Gastroesophageal sphincter (tissue), 3 donors: ENCODE data around the gene EVI2A.

Experiments used
- CTCF ChIP-seq, 4 experiments: fragments of 200-600 bp in 2 of 4; fragments of 450-650 bp in 2 of 4; sonication (generic) in 1 of 4; IDR thresholded peaks; one replicate each; pipeline ENCODE4 v1.5.1; 2017 to 2019; ENCODE audit warnings: antibody characterized with exemption in 4 of 4, mild to moderate bottlenecking in 2 of 4, moderate library complexity in 2 of 4
- EP300 ChIP-seq: sonication (generic); formaldehyde crosslinking; IDR thresholded peaks from one replicate; pipeline ENCODE4 v1.6.1; 2017; ENCODE audit warnings: antibody characterized with exemption, mild to moderate bottlenecking

DNA sequence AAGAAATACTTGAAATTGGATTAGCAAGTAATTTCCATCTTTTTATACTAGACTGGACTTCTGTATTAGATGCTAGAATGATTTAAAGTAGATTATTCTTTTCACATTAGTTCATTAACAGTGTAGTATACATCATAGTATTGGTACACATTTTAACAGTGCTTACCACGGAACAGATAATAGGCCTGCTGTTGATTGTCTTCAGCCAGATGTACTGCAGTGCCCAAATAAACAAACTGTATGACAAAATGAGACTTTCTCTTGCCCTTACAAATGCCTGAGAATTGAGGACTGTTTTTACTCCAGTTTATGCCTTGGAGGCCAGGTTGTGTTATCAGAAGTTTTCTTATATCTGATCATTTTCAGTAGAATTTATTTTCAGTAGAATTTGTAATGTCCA lies 631 bp downstream of the EVI2A start:
- TF ChIP-seq CTCF (IDR thresholded peaks at IDR 0.05) (no peak), EP300 (no peak)
